NCI-H2107 treated with DMSO at 0.1 percent for 48 hours (cell line): ENCODE data around the gene SCCPDH.

Source experiments
- DNase-seq: peaks from one replicate; lab custom pipeline; 2025; ENCODE audit not compliant: unreplicated experiment; lab: John Stamatoyannopoulos, UW

Gene SCCPDH

GRCh38 chr1:246748867-246749266 lies 24.7 kb downstream of the SCCPDH start:
- no peak for DNase-seq

DNA sequence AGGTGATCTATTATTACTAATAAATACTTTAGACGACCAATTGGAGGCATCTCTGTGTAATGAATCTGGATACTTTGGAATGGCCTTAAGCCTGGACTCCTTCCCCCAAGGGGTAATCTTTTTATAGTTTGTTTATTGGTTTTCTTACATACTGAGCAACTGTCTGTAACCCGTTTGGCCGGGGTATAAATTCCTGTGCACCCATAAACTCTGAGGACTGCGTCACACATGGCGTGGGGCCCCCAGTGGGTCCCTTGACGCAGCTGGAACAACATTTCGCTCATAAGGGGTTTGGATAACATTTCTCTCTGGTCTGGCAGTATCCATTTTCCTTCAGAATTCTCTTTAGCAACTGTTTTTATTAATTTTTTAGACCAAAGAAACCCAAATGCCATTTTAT lies 26.5 kb downstream of the SCCPDH start:
- DNase-seq = no peak

- peak; percentile 16 for DNase-seq
Measured at GRCh38 chr1:246753670-246754535, 29.7 kb downstream of the SCCPDH start.

GRCh38 chr1:246755419-246755818 lies 31.2 kb downstream of the SCCPDH start:
- no peak for DNase-seq

GRCh38 chr1:246760422-246761347 lies 36.5 kb downstream of the SCCPDH start:
- DNase-seq = no peak

DNA sequence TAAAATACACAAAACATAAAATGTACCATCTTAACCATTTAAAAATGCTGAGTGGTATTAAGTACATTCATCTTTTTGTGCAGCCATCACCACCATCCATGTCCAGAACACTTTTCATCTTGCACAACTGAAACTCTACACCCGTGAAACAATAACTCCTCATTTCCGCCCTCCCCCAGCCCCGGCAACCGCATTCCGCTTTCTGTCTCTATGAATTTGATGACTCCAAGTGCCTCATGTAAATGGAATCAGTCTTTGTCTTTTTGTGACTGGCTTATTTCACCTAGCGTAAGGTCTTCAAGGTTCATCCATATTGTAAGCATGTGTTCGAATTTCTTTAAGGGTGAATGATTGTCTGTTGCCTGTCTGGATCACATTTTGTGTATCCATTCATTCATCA lies 37.2 kb downstream of the SCCPDH start:
- peak; percentile 93 for DNase-seq

GRCh38 chr1:246765521-246765920 lies 41.3 kb downstream of the SCCPDH start:
- no peak for DNase-seq

GRCh38 chr1:246768403-246769020 lies 44.3 kb downstream of the SCCPDH start:
- DNase-seq = no peak

- DNase-seq = no peak
Measured at GRCh38 chr1:246769306-246769705, 45.1 kb downstream of the SCCPDH start.

GRCh38 chr1:246771366-246771765 lies 47.2 kb downstream of the SCCPDH start:
- no peak for DNase-seq

GRCh38 chr1:246772686-246773085 lies 48.5 kb downstream of the SCCPDH start:
- DNase-seq = no peak

GRCh38 chr1:246773213-246773641 lies 49.0 kb downstream of the SCCPDH start:
- no peak for DNase-seq

DNA sequence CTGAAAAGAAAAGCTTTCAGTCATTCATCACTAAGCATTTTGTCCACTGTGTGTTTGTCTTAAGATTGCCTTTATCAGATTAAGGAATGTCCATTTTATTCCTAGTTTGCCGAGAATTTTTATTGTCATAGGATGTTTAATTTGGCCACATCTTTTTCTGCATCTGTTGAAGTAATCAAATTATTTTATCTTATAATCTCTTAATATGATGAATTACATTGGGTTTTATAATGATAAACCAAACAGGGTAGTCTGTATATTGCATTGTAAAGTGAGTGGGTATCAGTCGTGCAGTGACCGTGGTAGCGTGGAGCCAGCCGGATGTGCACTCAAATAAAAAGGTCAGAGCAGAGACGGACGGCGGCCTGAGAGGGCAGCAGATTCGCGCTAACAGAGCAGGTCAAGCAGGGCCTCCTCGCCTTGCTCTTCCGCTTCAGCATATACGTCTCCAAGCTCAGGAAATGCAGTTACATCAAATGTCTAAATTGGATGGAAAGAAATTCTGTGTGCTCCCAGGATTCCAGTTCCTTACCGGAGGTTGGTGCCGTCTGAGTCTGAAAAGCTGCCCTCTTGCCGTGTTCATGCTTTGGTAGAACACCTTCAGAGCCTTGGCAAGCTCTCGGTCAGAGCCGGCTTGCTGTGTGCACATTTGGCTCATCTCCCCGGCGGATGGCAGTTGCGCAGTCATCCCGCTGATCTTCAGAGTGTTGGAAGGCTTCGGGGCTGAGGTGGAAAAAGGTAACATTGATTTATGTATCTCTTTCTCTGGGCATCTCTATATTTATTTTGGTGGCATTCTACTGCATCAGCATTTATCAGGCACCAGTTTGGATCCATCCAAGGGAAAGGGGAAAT lies 51.5 kb downstream of the SCCPDH start:
- DNase-seq = no peak

DNA sequence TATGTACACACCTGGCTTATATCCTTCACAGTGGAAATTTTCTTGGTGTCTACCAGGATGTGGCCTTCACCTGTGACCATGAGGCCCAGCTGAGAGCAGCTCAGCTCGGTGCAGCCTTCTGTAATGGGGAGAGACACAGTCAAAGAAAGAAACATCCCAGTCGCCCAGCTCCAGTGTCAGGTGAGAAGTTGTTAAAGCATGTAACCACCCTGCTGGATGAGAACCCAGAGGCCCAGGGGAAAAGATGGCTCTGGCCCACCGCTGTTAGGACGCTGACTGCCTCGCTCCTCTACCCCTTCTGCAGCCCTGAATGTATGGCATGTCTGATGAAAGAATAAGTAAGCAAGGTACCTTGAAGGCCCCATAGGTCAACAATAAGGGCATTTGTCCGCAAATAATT lies 52.7 kb downstream of the SCCPDH start:
- DNase-seq = no peak

- no peak for DNase-seq
Measured at GRCh38 chr1:246778663-246779062, 54.5 kb downstream of the SCCPDH start.

DNA sequence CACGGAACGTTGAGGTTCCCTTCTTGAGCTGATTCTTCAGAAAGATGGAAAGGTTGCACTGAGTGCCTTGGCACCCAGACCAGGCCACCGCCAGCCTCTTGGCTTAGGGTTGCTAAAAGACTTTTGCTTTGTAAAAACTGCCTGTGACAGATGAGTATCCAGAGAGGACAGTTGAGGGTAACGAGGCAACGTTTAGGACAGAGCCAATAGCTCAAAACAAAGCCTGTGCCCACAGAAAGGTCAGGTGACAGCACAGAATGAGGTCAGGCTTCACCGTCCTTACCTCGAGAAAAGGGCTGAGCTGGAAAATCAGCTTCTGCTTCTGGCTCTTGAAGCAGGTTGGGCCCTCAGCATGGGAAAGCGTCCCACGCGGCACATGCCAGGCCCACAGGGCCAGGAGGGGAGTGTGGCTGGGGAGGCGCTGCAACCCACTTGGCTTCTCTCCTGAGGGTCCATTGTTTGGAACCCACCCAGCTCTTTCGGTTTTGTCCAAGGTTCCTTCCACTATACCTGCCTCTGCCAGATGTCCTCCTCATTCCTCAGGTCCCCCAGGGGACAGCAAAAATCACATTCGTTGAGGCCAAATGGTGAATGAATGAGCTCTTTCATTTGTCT lies 55.5 kb downstream of the SCCPDH start:
- no peak for DNase-seq

GRCh38 chr1:246780264-246780663 lies 56.1 kb downstream of the SCCPDH start:
- no peak for DNase-seq

DNA sequence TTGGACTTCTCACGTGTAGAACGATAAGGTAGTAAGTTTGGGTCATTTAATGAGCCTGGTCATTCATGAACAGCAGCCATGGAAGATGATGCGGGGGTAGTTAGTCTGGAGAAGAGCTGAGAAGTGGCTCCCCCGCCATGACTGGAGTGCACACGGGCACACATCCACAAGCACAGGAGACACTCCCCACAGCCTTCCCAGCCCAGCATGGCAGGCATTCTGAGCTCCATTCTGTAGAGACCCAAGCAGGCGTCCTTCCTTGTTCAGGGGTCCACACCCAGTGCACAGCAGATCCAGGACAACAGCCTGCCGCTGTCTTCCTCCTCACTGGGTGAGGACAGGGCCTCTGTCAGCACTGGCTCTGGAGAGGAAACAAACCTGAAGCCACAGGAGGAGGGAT lies 57.0 kb downstream of the SCCPDH start:
- DNase-seq = no peak

- peak; percentile 96 for DNase-seq
Measured at GRCh38 chr1:246782120-246782900, 58.1 kb downstream of the SCCPDH start.
